DMS79 (cell line): ENCODE measurements around the gene HBZ.
"Not testable (repeated sequence)": the region's sequence is repeated elsewhere in the genome, so short reads cannot be mapped to it uniquely, and the experiment has no call there.

Experiments used
- DNase-seq: peaks from one replicate; lab custom pipeline; 2025; lab: John Stamatoyannopoulos, UW

HBZ gene

GRCh38 chr16:152141-153128, at the start of gene HBZ:
Gene HBZ (plus strand): TSS chr16:152644. CDS start chr16:152910, 266 bp downstream.
- no peak for DNase-seq

GRCh38 chr16:104355-104754, 48.1 kb upstream of the HBZ start:
- no peak for DNase-seq

GRCh38 chr16:104928-105327, 47.5 kb upstream of the HBZ start:
- no peak for DNase-seq

- DNase-seq: no peak
These were observed 46.9 kb upstream of the HBZ start for GRCh38 chr16:105521-105920.

GRCh38 chr16:106623-107324, 45.7 kb upstream of the HBZ start:
- peak; percentile 23 for DNase-seq

GRCh38 chr16:112153-112840, 40.1 kb upstream of the HBZ start:
- DNase-seq: no peak

- DNase-seq: no peak
These were observed 38.1 kb upstream of the HBZ start for GRCh38 chr16:114327-114726.

GRCh38 chr16:116015-116414, 36.4 kb upstream of the HBZ start:
- DNase-seq: no peak

GRCh38 chr16:117379-118365, 34.8 kb upstream of the HBZ start:
- peak; percentile 73 for DNase-seq

GRCh38 chr16:118857-119256, 33.6 kb upstream of the HBZ start:
- DNase-seq: no peak

GRCh38 chr16:119295-119694, 33.1 kb upstream of the HBZ start:
- no peak for DNase-seq

- DNase-seq: no peak
These were observed 32.5 kb upstream of the HBZ start for GRCh38 chr16:119835-120491.

- DNase-seq: no peak
These were observed 31.7 kb upstream of the HBZ start for GRCh38 chr16:120756-121155.

GRCh38 chr16:122361-122760, 30.1 kb upstream of the HBZ start:
- no peak for DNase-seq

- not testable (repeated sequence) for DNase-seq
These were observed 28.7 kb upstream of the HBZ start for GRCh38 chr16:123558-124350.

- no peak for DNase-seq
These were observed 27.4 kb upstream of the HBZ start for GRCh38 chr16:125011-125410.

- no peak for DNase-seq
These were observed 23.4 kb upstream of the HBZ start for GRCh38 chr16:129075-129474.

GRCh38 chr16:130533-131173, 21.8 kb upstream of the HBZ start:
- no peak for DNase-seq

GRCh38 chr16:132120-132519, 20.3 kb upstream of the HBZ start:
- DNase-seq: no peak
